Measurements from ENCODE around the gene NSDHL. TPM values are rescaled to one million over a fixed set of nuclear protein-coding genes. Genes with fewer than 3 reads are reported as not detected.

The NSDHL gene
- total RNA-seq, 1 donor, result 15.9 TPM

GRCh38 chrX:152850465-152850864 lies 19.6 kb downstream of the NSDHL start:
- DNase-seq (ENCODE audit: insufficient read length, low spot score, missing footprints), result no peak
- Histone ChIP-seq H4K20me1 (ENCODE audit: insufficient read depth, low read length) (no peaks in the 10 kb centered on the region), H3K9me3 (ENCODE audit: low read depth, low read length) (no peaks in the 10 kb centered on the region)

DNA sequence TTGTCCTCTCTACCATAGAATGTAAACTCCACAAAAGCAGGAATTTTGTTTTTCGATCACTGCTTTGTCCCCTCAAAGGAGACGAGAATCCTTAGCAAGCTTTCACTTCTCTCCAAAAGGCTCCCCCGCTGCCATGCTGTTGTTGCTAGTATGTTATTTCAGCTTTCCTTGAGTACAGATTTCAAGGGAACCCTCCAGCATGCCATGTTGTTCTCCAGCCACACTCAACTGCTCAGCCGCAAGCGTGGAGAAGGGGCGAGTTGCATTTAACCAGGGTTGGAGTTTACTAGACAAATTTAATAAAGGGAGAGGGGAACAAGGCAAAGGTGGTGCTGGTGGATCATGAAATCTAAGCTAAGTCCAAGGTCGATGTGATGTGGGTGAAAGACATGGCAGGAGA lies 23.1 kb downstream of the NSDHL start:
- Histone ChIP-seq H3K36me3 (ENCODE audit: insufficient read depth, low read length) (peaks cover 15% of the 10 kb centered on the region), H3K9me3 (ENCODE audit: low read depth, low read length) (no peaks in the 10 kb centered on the region), H4K20me1 (ENCODE audit: insufficient read depth, low read length) (no peaks in the 10 kb centered on the region), H3K79me2 (ENCODE audit: insufficient read depth, low read length) (no peaks in the 10 kb centered on the region), H3K4me1 (ENCODE audit: insufficient read depth, low read length) (no peaks in the 10 kb centered on the region), H3K27ac (ENCODE audit: low read depth, low read length) (no peak overlapping the region), H3K27me3 (ENCODE audit: insufficient read depth, low read length) (no peaks in the 10 kb centered on the region), H3K4me3 (ENCODE audit: insufficient read depth, low read length) (no peak overlapping the region), H3K4me2 (ENCODE audit: insufficient read depth, low read length) (no peak overlapping the region), H2AFZ (ENCODE audit: low read length) (no peak overlapping the region)
- TF ChIP-seq CTCF (IDR thresholded peaks at IDR 0.05; ENCODE audit: extremely low read depth, low read depth, low read length), result no peak
- no peak for DNase-seq (ENCODE audit: insufficient read length, low spot score, missing footprints)

More at GRCh38 chrX:152850465-152850864, 19.6 kb downstream of the NSDHL start:
- Histone ChIP-seq H3K27me3 (ENCODE audit: insufficient read depth, low read length) (no peaks in the 10 kb centered on the region), H3K79me2 (ENCODE audit: insufficient read depth, low read length) (peaks cover 8% of the 10 kb centered on the region), H2AFZ (ENCODE audit: low read length) (no peak overlapping the region), H3K27ac (ENCODE audit: low read depth, low read length) (no peak overlapping the region), H3K4me1 (ENCODE audit: insufficient read depth, low read length) (no peaks in the 10 kb centered on the region), H3K4me2 (ENCODE audit: insufficient read depth, low read length) (no peak overlapping the region), H3K4me3 (ENCODE audit: insufficient read depth, low read length) (no peak overlapping the region), H3K36me3 (ENCODE audit: insufficient read depth, low read length) (peaks cover 13% of the 10 kb centered on the region)
- TF ChIP-seq CTCF (IDR thresholded peaks at IDR 0.05; ENCODE audit: extremely low read depth, low read depth, low read length), result no peak

DNA sequence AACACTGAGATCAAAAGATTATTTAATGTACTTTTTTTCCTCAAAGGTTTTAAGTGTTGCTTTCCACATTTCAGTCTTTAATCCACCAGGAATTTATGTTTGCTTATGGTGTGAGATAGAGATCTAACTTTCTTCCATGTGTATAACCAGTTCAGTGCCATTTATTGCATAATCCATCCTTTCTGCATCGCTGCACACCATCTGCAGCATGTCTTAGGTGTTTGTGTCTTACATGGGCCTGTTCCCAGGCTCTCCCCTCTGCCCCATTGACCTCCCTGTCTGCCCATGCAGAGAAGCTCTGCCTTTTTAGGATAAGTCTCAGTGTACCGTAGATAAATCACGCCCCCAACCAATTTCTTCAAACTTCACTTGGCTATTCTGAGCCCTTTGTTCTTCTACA lies 30.3 kb downstream of the NSDHL start:
- no peaks in the 10 kb centered on the region for H3K79me2 ChIP-seq (ENCODE audit: insufficient read depth, low read length)
- no peaks in the 10 kb centered on the region for H3K9me3 ChIP-seq (ENCODE audit: low read depth, low read length)
- H3K36me3 ChIP-seq (ENCODE audit: insufficient read depth, low read length), result peaks cover 8% of the 10 kb centered on the region
- no peak overlapping the region for H2AFZ ChIP-seq (ENCODE audit: low read length)
- H3K4me2 ChIP-seq (ENCODE audit: insufficient read depth, low read length), result no peak overlapping the region
- TF ChIP-seq CTCF (IDR thresholded peaks at IDR 0.05; ENCODE audit: extremely low read depth, low read depth, low read length), result no peak
- no peak overlapping the region for H3K27ac ChIP-seq (ENCODE audit: low read depth, low read length)
- no peak overlapping the region for H3K4me3 ChIP-seq (ENCODE audit: insufficient read depth, low read length)
- H3K27me3 ChIP-seq (ENCODE audit: insufficient read depth, low read length), result no peaks in the 10 kb centered on the region
- no peak for DNase-seq (ENCODE audit: insufficient read length, low spot score, missing footprints)
- no peaks in the 10 kb centered on the region for H3K4me1 ChIP-seq (ENCODE audit: insufficient read depth, low read length)
- no peaks in the 10 kb centered on the region for H4K20me1 ChIP-seq (ENCODE audit: insufficient read depth, low read length)

- no peak for DNase-seq (ENCODE audit: insufficient read length, low spot score, missing footprints)
- H3K27ac ChIP-seq (ENCODE audit: low read depth, low read length), result no peak overlapping the region
- H3K4me3 ChIP-seq (ENCODE audit: insufficient read depth, low read length), result no peak overlapping the region
- no peaks in the 10 kb centered on the region for H4K20me1 ChIP-seq (ENCODE audit: insufficient read depth, low read length)
- no peak overlapping the region for H3K4me2 ChIP-seq (ENCODE audit: insufficient read depth, low read length)
- H3K36me3 ChIP-seq (ENCODE audit: insufficient read depth, low read length), result peaks cover 12% of the 10 kb centered on the region
- no peak for TF ChIP-seq CTCF (IDR thresholded peaks at IDR 0.05; ENCODE audit: extremely low read depth, low read depth, low read length)
- H2AFZ ChIP-seq (ENCODE audit: low read length), result no peak overlapping the region
- no peaks in the 10 kb centered on the region for H3K4me1 ChIP-seq (ENCODE audit: insufficient read depth, low read length)
- no peaks in the 10 kb centered on the region for H3K79me2 ChIP-seq (ENCODE audit: insufficient read depth, low read length)
- H3K27me3 ChIP-seq (ENCODE audit: insufficient read depth, low read length), result no peaks in the 10 kb centered on the region
- H3K9me3 ChIP-seq (ENCODE audit: low read depth, low read length), result no peaks in the 10 kb centered on the region
Observed at GRCh38 chrX:152861826-152862225, 31.0 kb downstream of the NSDHL start.

Measured in osteoblast (primary cell).